ENCODE data around the gene WDR38. TPM values are rescaled to one million over a fixed set of nuclear protein-coding genes. Genes with fewer than 3 reads are reported as not detected.

Gene WDR38
- total and polyA plus RNA-seq, 9 of the 15 experiments (the other 6 are each of a cell fraction or from before 2014, with no cell fraction given): not detected

DNA sequence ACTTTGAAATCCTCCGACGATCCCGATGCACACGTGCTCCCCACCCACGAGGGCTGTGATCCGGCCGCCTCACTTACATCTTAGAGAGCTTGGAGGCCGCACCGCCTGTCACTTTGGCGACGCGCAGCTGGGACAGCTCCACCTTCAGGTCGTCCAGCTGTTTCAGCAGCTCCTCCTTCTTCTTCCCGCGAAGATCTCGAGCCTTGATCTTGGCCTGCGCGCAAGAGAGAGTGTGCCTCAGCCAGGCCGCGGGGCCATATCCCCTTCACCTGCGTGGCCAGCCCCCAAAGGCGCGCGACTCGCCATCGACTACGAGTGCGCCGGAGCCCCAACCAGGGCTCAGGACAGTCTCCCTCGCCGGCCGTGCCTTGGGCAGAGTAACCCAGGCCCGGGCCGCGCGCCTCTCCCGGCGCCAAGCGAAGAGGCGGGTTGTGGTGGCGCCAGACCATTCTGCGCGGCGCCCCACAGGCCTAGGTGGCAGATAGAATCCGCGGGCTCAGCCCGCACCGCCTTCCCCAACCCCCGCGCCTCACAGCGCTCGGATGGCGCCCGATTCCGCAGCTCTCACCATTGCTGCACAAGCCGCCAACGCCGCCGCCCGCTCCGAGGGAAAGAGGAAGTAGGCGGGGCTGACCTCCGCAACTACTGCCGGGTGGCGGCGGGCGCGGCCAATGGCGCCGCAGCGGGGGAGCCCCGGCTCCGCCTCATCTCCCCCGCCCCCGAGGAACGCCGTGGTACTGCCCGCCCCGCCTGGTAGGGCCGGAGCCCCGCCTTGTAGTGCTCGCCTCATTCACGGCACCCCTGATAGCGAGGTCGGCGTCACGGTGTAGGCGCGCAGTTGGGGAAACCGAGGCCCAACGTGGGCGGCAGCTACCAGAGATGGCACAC is 8.3 kb downstream of the WDR38 start, which contains the start of the genes ARPC5L and RPL35:
Gene ARPC5L (plus strand): TSS at position 789 of the 888 bp plus-strand sequence. CDS start 7,161 bp downstream, outside the sequence.
Gene RPL35 (minus strand): TSS at position 616 of the 888 bp plus-strand sequence. CDS start 45 bp downstream, at position 571.
- Histone ChIP-seq H4K20me1 (replicated peaks; ENCODE audit: control insufficient read depth, insufficient read depth, low read length) (peaks cover 45% of the 10 kb centered on the region), H3K79me2 (ENCODE audit: control insufficient read depth, insufficient read depth, low read length) (peaks cover 59% of the 10 kb centered on the region), H3K4me2 (ENCODE audit: insufficient read depth, low read length) (peak within 1 kb of the TSS; percentile 98), H3K9me3 (replicated peaks; ENCODE audit: control insufficient read depth, insufficient read depth, low read depth, low read length) (no peaks in the 10 kb centered on the region; the same call in 1 of the 2 replicates), H3K27me3 (ENCODE audit: control insufficient read depth in 2 of 2, insufficient read depth in 2 of 2, low read length in 2 of 2) (no peaks in the 10 kb centered on the region), H2AFZ (ENCODE audit: low read depth, low read length) (peak within 1 kb of the TSS; percentile 99), H3K4me3 (peak within 1 kb of the TSS; percentile 99), H3K4me1 (replicated peaks in 1 of 2; ENCODE audit: control insufficient read depth in 2 of 2, insufficient read depth in 2 of 2, low read length in 2 of 2) (peaks cover 23 to 42% of the 10 kb centered on the region in 2 experiments), H3K9ac (ENCODE audit: insufficient read depth in 1 of 2, low read depth in 2 of 2, low read length in 2 of 2) (peak within 1 kb of the TSS; percentile 97 to 100), H3K27ac (ENCODE audit: extremely low read depth, low read depth, low read length) (peak within 1 kb of the TSS; percentile 94), H3K36me3 (ENCODE audit: control insufficient read depth, insufficient read depth, low read length) (peaks cover 54% of the 10 kb centered on the region), H3K9me1 (ENCODE audit: control insufficient read depth, insufficient read depth, low read length) (peaks cover 15% of the 10 kb centered on the region)
- intact Hi-C loops (cut with micrococcal nuclease): loop anchor here (2.0 kb wide), 1 partner anchor 281 kb away; the partner anchor contains the start of gene SCAI
- ChIA-PET CTCF (ENCODE audit: low intra/inter-chr PET ratio) (no interaction called here), POLR2A (interaction anchor here (0.6 to 2.9 kb wide), 31 partner anchors 9 to 500 kb away, joined by 3 to 39 read pairs (median 5); partner anchors contain the start of genes NR6A1, SCAI and WDR38)
- BruUV-seq (replicated peaks): TSS peak; percentile 54
- ATAC-seq (peak; percentile 90), FAIRE-seq (no peak), DNase-seq (ENCODE audit: extremely low read depth in 1 of 4, low spot score in 3 of 4) (peak; percentile 95 to 99 (median 96))
- in situ Hi-C loops (cut with MboI): loop anchor here (10.0 kb wide), 1 partner anchor 283 kb away; the partner anchor contains the start of gene SCAI
- under 1% methylated on average over 57 of the region's 92 CpGs for WGBS (ENCODE audit: insufficient coverage, low coverage, missing lambda C conversion rate)
- TF ChIP-seq CREM (IDR thresholded peaks at IDR 0.05; ENCODE audit: low read depth) (peak; percentile 63), NR4A1 (CRISPR knock-in tag; IDR thresholded peaks at IDR 0.05) (no peak), NR4A1 (tag; IDR thresholded peaks at IDR 0.05) (peak; percentile 75; the same call in 1 of the 2 replicates), KDM5B (IDR thresholded peaks at IDR 0.05; ENCODE audit: insufficient replicate concordance, low read depth, low read length) (peak; percentile 89), CAMTA2 (CRISPR knock-in tag; conservative IDR thresholded peaks at IDR 0.05) (no peak), CHD2 (IDR thresholded peaks at IDR 0.05; ENCODE audit: low read depth, low read length) (peak; percentile 29; the same call in 1 of the 2 replicates), BRD4 (IDR thresholded peaks at IDR 0.05) (peak; percentile 98), ZNF121 (CRISPR knock-in tag; conservative IDR thresholded peaks at IDR 0.05) (no peak), KDM2B (CRISPR knock-in tag; IDR thresholded peaks at IDR 0.05) (no peak), FUS (optimal IDR thresholded peaks at IDR 0.05; ENCODE audit: low read depth, low read length) (peak; percentile 83), RBBP5 (IDR thresholded peaks at IDR 0.05; ENCODE audit: borderline replicate concordance, insufficient read depth, low read length, poor library complexity, severe bottlenecking) (peak; percentile 99), HMG20B (CRISPR knock-in tag; IDR thresholded peaks at IDR 0.05) (no peak), NFYB (IDR thresholded peaks at IDR 0.05; ENCODE audit: extremely low read depth, insufficient read length) (peak; percentile 51)
- TF ChIP-seq, protein P1, sequence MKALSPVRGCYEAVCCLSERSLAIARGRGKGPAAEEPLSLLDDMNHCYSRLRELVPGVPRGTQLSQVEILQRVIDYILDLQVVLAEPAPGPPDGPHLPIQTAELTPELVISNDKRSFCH (CRISPR knock-in tag; IDR thresholded peaks at IDR 0.05): no peak
- TF ChIP-seq, protein P1 (tag; IDR thresholded peaks at IDR 0.05): peak; percentile 47; the same call in 1 of the 2 replicates
- TF ChIP-seq, protein P2, sequence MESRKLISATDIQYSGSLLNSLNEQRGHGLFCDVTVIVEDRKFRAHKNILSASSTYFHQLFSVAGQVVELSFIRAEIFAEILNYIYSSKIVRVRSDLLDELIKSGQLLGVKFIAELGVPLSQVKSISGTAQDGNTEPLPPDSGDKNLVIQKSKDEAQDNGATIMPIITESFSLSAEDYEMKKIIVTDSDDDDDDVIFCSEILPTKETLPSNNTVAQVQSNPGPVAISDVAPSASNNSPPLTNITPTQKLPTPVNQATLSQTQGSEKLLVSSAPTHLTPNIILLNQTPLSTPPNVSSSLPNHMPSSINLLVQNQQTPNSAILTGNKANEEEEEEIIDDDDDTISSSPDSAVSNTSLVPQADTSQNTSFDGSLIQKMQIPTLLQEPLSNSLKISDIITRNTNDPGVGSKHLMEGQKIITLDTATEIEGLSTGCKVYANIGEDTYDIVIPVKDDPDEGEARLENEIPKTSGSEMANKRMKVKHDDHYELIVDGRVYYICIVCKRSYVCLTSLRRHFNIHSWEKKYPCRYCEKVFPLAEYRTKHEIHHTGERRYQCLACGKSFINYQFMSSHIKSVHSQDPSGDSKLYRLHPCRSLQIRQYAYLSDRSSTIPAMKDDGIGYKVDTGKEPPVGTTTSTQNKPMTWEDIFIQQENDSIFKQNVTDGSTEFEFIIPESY (CRISPR knock-in tag; IDR thresholded peaks at IDR 0.05): peak; percentile 6; the same call in 1 of the 2 replicates
- TF ChIP-seq, protein P3, sequence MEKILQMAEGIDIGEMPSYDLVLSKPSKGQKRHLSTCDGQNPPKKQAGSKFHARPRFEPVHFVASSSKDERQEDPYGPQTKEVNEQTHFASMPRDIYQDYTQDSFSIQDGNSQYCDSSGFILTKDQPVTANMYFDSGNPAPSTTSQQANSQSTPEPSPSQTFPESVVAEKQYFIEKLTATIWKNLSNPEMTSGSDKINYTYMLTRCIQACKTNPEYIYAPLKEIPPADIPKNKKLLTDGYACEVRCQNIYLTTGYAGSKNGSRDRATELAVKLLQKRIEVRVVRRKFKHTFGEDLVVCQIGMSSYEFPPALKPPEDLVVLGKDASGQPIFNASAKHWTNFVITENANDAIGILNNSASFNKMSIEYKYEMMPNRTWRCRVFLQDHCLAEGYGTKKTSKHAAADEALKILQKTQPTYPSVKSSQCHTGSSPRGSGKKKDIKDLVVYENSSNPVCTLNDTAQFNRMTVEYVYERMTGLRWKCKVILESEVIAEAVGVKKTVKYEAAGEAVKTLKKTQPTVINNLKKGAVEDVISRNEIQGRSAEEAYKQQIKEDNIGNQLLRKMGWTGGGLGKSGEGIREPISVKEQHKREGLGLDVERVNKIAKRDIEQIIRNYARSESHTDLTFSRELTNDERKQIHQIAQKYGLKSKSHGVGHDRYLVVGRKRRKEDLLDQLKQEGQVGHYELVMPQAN (IDR thresholded peaks at IDR 0.05; ENCODE audit: borderline replicate concordance): peak; percentile 93

All from K562 (cell line).